ENCODE results near the gene NKD1.
"Not testable (repeated sequence)": the region's sequence is repeated elsewhere in the genome, so short reads cannot be mapped to it uniquely, and the experiment has no call there.

Gene NKD1

DNA sequence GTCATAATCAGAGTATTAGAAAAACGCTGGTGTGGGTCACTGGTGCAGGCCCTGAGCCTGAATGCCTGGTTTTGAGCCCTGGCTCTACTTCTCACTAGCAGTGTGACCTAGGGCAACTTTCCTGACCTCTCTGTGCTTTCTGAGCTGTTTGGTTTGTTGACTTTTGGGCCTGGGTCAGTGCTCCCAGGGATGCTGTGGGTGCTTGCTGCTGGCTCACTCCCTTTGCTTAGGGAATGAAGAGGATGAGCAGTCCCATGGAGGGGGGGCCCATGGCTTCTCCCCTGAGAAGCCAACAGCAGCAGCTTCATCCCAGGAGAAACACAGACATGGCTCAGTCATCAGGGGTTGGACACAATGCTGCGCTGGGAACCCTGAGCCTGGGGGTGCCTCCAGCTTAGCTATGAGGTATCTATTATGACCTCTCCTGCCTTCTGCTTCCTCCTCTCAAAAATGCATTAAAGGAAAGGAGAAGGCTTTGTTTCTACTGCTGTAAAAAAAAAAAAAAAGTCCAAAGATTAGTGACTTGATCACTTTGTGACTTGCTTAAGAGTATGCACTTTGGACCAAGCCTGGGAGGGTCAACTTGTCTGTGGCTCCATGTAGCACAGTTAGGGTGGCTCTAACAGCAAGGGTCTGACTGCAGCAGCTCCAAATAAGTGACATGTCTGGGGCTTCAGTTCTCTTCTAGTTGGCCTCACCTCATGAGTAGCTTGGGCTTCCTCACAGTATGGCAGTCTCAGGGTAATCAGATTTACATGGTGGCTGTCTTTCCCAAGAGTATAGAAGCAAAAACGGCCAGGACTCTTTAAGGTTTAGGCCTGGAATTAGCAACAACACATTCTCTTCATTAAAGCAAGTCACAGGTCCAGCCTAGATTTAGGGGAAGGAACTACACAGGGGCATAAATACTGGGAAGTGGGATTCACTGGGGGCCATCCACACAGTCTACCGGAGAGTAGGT is 13.0 kb downstream of the NKD1 start:
- no peak for DNase-seq

DNA sequence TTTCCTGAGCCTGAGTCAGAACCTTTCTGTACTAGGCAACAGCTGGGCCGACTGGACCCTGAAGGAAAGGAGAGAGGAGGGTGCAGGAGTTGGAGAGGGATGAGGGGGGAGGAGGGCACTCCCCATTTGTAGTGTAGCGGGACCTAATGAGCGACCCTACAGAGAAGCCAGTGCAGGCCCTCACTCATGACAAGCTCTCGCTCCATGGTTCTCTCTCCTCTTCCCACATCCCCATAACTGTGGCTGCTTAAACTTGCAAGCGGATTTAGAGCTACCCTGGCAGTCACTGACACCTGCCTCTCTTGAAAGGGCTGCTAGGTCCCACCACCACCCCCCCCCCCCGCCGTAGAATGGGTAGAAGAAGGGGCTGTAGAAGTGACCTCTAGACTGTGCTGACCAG is 14.5 kb downstream of the NKD1 start:
- DNase-seq = no peak

DNA sequence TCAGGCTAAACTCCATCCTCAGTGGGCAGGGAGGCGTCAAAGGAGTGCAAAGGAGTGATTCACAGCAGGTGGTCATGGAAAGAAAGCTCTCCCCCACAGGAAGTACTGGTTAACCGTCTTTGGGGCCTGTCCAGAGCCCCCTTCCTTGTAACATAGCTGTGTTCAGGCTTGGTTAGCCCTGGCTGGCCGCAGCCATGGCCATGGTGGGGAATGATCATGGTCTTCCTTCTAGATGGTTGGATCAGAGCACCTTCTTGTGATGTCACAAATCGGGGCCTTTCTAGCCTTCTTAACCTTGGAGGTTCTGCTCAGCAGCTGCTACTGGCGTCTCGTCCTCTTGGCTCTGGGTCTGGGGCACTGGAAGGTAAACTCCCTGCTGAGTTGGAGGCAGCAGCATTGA is 15.8 kb downstream of the NKD1 start:
- no peak for DNase-seq

DNA sequence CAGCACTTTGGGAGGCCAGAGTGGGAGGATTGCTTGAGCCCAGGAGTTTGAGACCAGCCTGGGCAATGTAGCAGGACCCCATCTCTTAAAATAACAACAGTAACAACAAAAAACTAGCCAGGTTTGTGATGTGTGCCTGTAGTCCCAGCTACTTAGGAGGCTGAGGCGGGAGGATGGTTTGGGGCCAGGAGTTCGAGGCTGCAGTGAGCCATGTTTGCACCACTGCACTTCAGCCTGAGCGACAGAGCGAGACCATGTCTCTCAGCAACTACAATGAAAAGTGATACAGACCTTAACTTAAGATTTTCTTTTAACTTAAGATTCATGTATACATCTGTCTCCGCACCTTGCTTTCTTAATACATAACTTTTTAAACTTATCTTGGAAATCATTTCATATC is 17.2 kb downstream of the NKD1 start:
- no peak for DNase-seq

DNA sequence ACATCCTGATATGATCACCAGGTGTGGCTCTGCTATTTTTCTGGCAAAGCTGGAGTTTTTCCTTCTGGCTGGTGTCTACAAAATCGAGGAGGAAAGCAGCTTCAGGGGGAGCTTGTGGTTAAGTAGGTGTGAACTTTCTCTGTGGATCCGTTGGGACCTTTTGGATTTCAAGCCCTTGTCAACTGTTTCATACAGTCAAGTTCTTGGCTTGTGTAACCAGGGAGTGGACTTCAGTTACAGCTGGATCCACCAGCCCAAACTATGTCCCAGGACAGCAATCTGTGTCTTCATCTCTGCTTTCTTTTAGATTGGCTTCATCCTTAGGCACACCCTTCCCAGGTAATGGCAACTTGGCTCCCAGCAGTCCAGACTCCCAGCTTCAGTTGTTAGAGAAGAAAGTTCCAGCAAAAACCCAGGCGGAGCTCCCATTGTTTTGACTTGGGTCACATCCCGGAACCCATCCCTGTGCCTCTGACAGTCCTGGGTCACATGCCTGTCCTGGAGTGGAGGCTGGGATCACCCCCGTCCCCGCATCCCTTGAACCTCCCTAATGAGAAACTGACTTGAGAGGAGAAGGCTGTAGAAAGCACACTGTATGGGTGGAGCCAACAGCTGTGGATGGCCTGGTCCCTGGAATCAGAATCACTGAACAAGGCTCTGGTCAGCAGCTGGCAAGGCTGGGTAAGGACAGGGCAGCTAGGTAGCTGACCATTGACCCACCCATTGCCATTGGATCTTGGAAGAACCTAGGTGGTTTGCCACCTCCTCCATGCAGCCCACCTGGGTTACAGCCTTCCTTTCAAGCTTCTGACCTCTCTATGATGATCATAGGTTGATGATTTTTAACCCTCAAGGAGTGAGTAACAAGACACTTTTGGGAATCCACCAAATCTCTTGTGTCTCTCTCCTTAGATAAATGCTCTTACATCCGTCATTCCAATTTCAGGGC is 18.1 kb downstream of the NKD1 start:
- DNase-seq = no peak

DNA sequence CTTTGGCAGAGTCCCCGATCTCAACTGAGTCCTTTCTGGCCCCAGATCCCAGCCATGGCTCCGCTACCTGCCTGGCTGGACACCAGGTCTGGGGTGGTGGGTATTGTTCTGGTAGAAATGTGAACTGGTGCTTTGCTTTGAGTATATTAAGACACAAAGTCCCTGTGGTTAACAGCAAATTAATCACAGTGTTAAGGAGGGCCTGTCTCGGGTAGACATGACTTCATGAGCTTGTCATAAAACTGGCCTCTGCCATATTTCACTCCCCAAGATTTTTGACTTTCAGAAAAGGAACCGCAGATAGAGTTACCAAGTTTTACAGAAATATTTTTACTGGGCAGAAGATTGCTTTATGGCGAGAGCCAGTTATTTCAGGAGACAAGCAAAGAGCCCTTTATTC is 19.5 kb downstream of the NKD1 start:
- DNase-seq = no peak

DNA sequence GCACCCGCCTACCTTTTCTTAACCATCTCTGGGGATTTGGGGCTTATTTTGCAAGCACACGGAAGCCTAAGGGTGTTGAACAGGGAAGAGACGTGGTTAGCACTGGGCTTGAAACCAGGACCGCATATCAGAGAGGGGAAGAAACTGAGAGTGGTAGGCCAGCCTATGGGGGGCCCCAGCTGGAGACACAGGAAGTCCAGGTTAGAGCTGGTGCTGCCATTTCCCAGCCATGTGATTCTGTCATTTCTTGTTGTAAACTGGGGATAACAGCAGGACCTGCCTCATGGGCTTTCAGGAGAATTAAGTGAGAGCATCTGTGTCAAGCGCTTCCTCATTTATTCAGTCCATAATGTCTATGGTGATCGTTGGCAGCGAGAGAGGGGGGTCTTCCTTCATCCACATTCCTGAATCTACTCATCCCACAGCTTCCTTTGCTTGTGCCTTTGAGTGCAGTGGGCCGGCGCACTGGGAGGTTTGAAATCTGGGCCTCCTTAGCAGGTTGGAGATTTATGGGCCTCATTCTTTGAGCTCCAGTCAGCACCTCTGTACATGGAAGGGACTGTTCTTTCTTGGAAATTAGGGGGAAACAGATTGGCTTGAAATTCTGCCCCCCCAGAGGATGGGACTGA is 20.1 kb downstream of the NKD1 start:
- no peak for DNase-seq

DNA sequence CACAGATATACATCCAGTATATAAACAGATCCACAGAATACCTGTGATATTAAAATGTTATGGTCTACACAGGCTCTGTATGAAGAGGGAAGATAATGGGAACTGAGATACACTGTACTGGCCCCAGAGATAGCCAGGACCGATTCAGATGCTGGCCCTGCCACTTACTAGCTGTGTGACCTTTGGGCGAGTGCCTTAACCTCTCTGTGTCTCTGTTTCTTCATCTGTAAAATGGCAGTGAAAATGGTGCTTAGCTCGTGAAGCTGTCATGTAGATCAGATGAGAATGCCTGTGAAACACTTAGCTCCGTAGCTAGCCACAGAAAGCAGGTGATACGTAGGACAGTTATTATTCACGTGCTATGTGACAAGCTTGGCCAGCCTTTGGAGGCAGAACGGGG is 22.2 kb downstream of the NKD1 start:
- DNase-seq = no peak

DNA sequence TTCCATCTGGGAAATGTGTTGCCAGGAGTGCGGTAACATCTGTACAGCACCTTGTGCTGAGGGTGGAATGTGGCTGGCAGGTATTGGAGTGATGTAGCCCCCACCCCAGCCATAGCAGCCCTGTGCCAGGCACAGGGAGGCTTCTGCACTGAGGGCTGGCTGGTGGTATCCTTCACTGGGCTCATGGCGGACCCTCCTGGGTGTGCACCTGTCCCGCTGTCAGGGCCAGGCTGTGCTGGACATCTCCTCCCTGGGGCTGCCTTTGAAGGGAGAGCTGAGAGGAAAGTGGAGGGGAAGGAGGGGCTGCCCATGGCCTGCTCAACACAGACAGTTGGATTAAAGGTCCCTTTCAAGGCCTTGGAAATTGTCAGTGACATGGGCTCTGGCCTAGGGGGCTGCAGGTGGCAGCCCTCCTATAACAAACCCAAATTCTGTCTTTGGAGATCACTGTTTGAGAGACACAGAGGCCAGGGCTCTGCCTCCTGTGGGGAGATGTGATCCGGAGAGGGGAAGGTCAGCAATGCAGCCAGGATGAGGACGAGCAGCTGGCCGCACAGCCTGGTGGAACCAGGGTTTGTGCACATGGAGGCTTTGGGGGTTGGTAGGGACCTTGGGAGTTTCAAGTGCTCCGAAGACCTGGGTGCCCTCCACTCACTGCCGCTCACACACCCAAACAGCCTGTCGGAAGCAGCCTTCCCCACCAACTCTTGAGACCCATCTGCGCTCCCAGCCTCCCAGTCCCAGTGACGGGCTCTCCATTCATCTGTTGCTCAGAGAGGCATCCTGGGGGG is 22.8 kb downstream of the NKD1 start:
- DNase-seq = no peak

DNA sequence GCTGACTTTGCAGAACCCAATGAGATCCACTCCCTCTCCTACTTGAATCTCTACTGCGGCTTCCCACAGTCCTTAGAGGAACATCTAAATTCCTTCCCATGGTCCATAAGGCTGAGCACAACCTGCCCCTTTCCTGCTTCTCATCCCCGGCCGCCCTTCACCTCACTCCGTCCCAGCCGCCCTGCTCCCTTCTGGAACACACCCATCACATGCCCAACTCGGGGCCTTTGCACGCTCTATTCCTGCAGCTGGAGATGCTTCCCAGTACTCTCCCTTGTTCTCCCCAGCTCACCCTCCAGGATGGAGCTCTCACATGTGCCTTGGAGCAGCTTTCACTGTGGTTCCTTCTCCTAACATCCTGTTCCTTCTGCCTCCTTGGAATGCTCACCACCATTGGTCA is 23.6 kb downstream of the NKD1 start:
- DNase-seq = no peak

DNA sequence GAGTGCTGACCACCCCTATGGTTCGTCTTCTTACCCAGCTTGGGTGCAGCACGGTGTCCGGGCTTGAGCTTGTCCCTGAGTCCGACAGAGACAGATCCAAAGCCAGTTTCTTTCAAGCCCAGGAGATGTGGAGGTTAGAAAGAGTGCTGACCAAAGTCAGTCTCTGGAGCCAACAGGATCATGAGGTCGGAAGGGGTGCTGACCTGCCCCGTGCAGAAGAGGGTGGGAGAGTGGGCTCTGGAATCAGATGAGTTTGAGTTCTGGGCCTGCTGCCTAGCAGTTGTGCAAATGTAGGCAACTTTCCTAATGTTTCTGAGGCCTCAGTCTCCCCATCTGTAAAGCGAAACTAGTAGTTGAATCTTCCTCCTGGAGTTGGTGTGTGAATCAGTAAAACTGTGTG is 24.5 kb downstream of the NKD1 start:
- DNase-seq = no peak

DNA sequence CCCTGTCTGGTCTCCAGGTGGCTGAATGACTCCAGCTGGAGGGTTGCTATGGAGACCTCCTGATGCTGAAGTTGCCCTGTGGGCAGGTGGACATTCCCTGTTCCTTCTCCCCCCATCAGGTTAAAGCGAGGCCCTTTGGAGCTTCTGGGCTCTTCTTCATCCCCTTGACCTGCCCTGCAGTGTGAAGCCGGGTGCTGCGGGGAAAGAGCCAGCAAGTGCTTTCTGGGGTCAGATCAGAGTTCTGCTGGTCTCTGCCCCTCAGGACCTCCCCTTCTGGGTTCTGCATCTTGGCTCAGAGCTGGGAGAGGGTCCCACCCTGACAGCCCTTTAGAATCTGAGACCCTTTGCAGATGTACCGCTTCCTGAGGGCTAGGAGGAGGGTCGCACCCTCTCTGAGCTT is 25.1 kb downstream of the NKD1 start:
- DNase-seq = no peak

DNA sequence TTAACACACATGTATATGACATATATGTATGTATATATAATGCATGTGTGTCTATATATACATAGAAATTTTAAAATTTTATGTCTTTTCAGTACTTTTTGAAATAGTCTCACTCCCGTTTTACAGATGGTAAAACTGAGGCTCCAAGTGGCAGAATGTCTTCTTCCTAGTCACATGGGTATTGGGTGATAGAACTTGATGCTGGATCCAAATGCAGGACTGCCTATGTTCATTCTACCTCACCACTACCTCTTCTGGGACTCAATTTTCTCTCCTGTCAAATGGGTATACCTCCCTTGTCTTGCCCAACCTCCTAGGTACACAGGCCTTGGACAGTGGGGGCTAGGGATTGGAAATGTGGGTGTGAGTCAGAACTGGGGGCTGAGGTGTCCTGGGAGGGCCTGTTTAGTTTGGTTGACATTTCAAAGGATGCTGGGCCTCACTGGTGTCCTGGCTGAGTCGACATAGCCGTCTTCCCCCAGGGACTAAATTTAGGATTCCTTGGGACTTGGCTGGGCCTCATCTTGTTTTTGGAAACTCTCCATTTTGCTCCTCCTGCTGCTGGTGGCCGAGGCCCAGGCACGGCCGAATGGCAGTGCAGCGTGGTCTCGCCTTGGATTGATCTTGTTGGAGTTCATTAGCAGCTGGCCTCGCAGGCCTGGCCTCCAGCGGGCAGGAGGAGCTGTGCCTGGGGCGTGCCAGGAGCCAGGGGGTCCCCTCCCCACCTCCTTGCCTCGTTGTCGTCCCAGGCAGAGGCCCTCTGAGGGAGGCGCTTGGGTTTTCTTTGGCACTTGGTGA is 25.9 kb downstream of the NKD1 start:
- no peak for DNase-seq

DNA sequence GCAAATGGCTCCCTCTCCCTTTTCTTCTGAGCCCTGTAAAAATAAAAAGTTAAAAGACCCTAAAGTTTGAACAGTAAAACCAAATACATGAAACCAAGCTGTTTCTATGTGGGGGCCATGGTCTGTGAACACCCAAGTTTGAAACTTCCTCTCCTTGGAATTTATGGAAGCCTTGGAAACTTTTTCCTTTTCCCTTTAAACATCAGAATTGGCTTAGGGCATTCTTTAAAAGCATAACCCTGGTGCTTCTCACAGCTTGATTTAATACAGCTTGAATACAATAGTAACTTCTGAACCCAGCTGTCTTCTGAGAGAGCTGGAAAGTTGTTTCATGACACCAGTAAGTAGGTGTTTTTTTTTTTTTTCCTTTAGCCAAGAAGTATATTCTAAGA is 26.5 kb downstream of the NKD1 start:
- no peak for DNase-seq

DNA sequence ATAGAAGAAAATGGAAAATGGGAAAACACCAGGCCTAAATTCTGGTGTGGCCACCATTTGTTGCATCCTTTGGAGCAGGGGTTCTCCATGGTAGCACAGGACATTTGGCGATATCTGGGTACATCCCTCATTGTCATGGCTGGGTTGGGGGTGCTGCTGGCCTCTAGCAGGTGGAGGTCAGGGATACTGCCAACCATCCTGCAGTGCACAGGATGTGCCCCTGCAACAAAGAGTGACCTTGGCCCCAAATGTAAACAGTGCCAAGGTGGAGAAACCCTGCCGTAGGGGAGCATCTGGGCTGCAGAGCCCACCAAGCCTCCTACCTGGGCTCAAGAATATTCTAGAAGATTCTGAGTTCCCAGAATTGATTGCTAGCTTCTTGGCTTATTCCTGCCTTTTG is 27.5 kb downstream of the NKD1 start:
- no peak for DNase-seq

DNA sequence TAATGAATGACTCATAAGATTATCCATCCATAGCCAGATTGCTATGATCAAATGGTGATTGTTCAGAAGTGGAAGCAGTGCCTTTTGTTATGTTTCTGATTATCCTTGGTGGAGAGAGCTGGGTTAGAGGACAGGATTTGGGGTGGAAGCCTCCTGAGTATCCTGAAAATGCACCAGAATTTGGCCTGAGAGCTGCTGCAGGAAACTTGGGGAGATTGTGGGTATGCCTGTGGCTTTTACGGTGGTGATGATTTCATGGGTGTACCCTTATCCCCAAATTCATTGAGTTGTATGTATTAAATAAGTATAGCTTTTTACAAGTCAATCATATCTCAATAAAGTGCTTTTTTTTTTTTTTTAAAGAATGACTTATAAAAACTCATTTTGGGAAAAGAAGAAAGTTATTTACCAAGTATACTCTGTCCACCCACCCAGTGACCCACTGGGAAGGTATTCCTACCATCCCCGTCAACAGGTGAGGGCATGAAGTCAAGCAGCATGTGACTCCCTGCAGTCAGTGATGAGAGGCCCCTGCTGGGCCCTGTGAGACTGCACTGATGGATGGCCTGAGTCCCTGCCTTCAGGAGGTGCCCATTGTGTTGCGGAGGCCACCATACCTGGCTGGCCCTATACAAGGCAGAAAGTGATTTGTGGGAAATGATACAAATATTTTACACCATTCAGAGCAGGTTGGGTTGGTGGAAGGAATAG is 28.4 kb downstream of the NKD1 start:
- no peak for DNase-seq

DNA sequence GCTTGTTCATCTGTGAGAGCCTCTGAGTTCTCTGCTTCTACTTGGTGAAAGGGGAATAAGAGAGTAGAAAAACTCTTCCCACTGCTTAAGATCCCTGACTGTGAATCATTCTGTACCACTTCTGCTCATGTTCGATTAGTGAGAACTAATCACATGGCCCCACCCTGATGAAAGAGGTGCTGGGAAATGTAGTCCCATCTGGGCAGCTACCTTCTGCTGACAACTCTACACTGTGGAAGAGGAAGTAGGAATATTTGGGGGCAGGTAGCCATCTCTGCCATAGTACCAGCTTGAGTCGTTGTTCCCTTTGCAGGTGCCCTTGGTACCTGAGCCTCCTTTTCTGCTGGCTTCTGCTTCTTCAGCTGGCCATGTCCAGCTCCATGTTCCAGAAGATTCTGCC is 29.9 kb downstream of the NKD1 start:
- DNase-seq = no peak

DNA sequence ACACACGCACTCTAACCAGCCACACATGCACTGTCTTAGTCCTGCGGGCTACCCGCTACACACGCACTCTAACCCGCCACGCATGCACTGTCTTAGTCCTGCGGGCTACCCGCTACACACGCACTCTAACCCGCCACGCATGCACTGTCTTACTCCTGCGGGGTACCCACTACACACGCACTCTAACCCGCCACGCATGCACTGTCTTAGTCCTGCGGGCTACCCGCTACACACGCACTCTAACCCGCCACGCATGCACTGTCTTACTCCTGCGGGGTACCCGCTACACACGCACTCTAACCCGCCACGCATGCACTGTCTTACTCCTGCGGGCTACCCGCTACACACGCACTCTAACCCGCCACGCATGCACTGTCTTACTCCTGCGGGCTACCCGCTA is 31.2 kb downstream of the NKD1 start:
- DNase-seq = not testable (repeated sequence)

DNA sequence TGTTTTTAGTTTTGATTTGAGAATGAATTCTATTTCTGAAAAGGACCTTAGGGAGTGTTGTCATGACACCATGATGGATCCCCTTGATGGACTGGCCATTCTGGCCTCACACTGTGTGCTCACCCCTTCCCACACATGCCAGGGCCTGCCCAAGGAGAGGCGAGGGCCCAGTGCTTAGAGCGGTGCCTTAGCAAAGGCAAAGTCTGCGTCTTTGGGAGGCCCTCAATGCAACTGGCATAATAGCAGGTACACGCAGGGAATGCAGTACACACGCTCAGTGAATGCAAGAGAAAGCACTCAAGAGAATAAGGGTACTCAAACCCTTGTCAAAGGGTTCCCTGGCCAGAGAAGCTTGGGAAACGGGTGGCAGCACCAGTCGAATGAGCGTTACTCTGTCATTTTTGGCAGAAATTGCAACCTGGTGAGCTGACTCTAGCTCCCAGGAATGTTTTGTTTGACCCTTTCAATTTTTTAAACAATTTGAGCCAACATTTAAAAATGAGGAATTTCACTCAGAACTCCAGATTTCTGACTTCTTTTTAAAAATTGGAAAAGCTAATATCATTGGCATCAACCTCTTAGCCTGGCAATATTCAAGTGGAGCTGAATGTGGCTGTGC is 32.1 kb downstream of the NKD1 start:
- no peak for DNase-seq

DNA sequence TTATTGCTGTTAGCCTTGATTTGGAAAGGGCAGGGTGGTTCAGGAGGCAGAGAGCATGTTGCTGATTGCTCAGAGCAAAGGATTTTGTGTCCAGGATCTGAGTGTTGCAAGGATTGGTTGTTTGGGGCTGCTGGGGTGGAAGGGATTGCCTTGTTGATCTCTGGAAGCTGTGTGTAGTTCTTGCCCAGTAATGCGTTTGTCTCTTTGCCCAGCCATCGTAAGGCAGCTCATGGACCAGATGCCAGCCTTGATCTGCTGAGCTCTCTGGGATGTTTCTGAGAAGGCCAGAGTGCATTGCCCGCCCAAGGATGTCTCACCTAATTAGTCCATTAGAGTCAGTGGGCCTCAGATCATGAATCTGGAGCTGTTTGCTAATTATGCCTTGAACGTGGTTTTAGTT is 33.6 kb downstream of the NKD1 start:
- no peak for DNase-seq

DNA sequence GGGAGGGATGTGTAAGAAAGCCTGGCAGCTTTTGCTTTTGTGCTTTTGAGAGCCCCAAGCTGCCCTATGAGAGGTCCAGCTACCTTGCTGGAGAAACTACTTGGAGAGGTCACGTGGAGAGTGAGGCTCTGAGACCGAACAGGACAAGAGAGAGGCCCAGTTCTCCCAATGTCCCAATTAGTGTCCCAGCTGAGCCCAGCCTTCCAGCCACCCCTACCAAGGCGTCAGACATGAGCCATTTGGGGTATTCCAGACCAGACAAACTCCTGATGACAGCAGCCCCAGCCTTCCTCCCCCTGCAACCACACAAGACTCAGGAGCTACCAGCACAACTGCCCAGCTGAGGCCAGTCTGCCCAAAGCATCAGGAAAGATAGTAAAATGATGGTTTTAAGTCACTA is 35.0 kb downstream of the NKD1 start:
- no peak for DNase-seq

Measured in NCI-H2171 (cell line).